DND-41 (cell line): ENCODE measurements around the gene SLC18A3.

Experiments used
- ATAC-seq: fragments of 200-7000 bp; cut with Tn5 transposase; 3 replicates; pipeline ENCODE4 v1.9.1; 2021; ENCODE audit warnings: low read depth; ENCODE audit not compliant: insufficient read depth
- DNase-seq: peaks from one replicate; pipeline ENCODE4 v3.0.0-alpha.2; 2020
- H2AFZ ChIP-seq: 2 replicates; pipeline ENCODE4 v1.6.0; 2012; ENCODE audit warnings: low read depth, low read length
- H3K27ac ChIP-seq: 2 replicates; pipeline ENCODE4 v1.5.1; 2012; ENCODE audit warnings: low read length, inconsistent platforms
- H3K27me3 ChIP-seq: fragments of 200-600 bp; sonication (generic); 2 replicates; pipeline ENCODE4 v1.6.0; 2012; ENCODE audit warnings: low read length, mild to moderate bottlenecking, inconsistent platforms; ENCODE audit not compliant: insufficient read depth, poor library complexity
- H3K36me3 ChIP-seq: 2 replicates; pipeline ENCODE4 v1.5.1; 2012; ENCODE audit warnings: low read length, inconsistent platforms; ENCODE audit not compliant: insufficient read depth
- H3K4me1 ChIP-seq: 2 replicates; pipeline ENCODE4 v1.5.1; 2012; ENCODE audit warnings: mild to moderate bottlenecking, low read length; ENCODE audit not compliant: insufficient read depth
- H3K4me2 ChIP-seq: 2 replicates; pipeline ENCODE4 v1.6.0; 2012; ENCODE audit warnings: mild to moderate bottlenecking, moderate library complexity, low read length, inconsistent platforms; ENCODE audit not compliant: insufficient read depth
- H3K4me3 ChIP-seq, 2 experiments: fragments of 200-600 bp in 1 of 2; shearing (Covaris generic) in 1 of 2; 2 replicates each; pipeline ENCODE4 v1.5.1; 2012 to 2016; ENCODE audit warnings: inconsistent platforms in 2 of 2, low read length in 2 of 2, mild to moderate bottlenecking in 2 of 2, low read depth in 1 of 2, moderate library complexity in 1 of 2
- H3K79me2 ChIP-seq: 2 replicates; pipeline ENCODE4 v1.6.0; 2012; ENCODE audit warnings: low read length, inconsistent platforms; ENCODE audit not compliant: insufficient read depth
- H3K9ac ChIP-seq: 2 replicates; pipeline ENCODE4 v1.6.0; 2012; ENCODE audit warnings: low read depth, mild to moderate bottlenecking, inconsistent platforms, low read length, moderate library complexity
- H3K9me3 ChIP-seq: 2 replicates; pipeline ENCODE4 v1.5.1; 2012; ENCODE audit warnings: low read length, moderate library complexity, mild to moderate bottlenecking, inconsistent platforms; ENCODE audit not compliant: insufficient read depth, severe bottlenecking
- H4K20me1 ChIP-seq: 2 replicates; pipeline ENCODE4 v1.6.0; 2012; ENCODE audit warnings: low read length; ENCODE audit not compliant: insufficient read depth
- EZH2 ChIP-seq: IDR thresholded peaks from 3 replicates; pipeline ENCODE4 v1.6.1; 2012; ENCODE audit warnings: borderline replicate concordance, low read depth, mild to moderate bottlenecking, moderate library complexity, low read length, inconsistent platforms; ENCODE audit not compliant: severe bottlenecking
- TF ChIP-seq, protein P1 (sequence below): IDR thresholded peaks from 2 replicates; pipeline ENCODE4 v1.5.1; 2012; ENCODE audit warnings: borderline replicate concordance, low read length, moderate library complexity, mild to moderate bottlenecking; ENCODE audit not compliant: poor library complexity, severe bottlenecking; ENCODE audit errors: extremely low read depth

SLC18A3 gene

GRCh38 chr10:49622426-49623425 lies 12.6 kb downstream of the SLC18A3 start:
- Histone ChIP-seq H3K27ac (no peak overlapping the region), H3K36me3 (no peaks in the 10 kb centered on the region), H2AFZ (no peak overlapping the region), H3K4me3 (no peak overlapping the region), H3K27me3 (no peaks in the 10 kb centered on the region), H3K79me2 (no peaks in the 10 kb centered on the region), H3K9me3 (no peaks in the 10 kb centered on the region), H3K4me2 (no peak overlapping the region), H4K20me1 (no peaks in the 10 kb centered on the region; the same call in 1 of the 2 replicates), H3K9ac (no peak overlapping the region), H3K4me1 (no peaks in the 10 kb centered on the region)
- DNase-seq (no peak), ATAC-seq (no peak)
- TF ChIP-seq, protein P1, sequence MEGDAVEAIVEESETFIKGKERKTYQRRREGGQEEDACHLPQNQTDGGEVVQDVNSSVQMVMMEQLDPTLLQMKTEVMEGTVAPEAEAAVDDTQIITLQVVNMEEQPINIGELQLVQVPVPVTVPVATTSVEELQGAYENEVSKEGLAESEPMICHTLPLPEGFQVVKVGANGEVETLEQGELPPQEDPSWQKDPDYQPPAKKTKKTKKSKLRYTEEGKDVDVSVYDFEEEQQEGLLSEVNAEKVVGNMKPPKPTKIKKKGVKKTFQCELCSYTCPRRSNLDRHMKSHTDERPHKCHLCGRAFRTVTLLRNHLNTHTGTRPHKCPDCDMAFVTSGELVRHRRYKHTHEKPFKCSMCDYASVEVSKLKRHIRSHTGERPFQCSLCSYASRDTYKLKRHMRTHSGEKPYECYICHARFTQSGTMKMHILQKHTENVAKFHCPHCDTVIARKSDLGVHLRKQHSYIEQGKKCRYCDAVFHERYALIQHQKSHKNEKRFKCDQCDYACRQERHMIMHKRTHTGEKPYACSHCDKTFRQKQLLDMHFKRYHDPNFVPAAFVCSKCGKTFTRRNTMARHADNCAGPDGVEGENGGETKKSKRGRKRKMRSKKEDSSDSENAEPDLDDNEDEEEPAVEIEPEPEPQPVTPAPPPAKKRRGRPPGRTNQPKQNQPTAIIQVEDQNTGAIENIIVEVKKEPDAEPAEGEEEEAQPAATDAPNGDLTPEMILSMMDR: no peak
- TF ChIP-seq EZH2: no peak

GRCh38 chr10:49624629-49625028 lies 14.5 kb downstream of the SLC18A3 start:
- no peak overlapping the region for H3K27ac ChIP-seq
- DNase-seq (no peak), ATAC-seq (no peak)
- no peak overlapping the region for H3K4me3 ChIP-seq
- H3K27me3 ChIP-seq: no peaks in the 10 kb centered on the region
- H3K79me2 ChIP-seq: no peaks in the 10 kb centered on the region
- TF ChIP-seq, protein P1: no peak
- no peak for TF ChIP-seq EZH2
- H2AFZ ChIP-seq: no peak overlapping the region
- H4K20me1 ChIP-seq: no peaks in the 10 kb centered on the region; the same call in 1 of the 2 replicates
- no peaks in the 10 kb centered on the region for H3K9me3 ChIP-seq
- no peak overlapping the region for H3K4me2 ChIP-seq
- H3K9ac ChIP-seq: no peak overlapping the region
- H3K4me1 ChIP-seq: no peaks in the 10 kb centered on the region
- no peaks in the 10 kb centered on the region for H3K36me3 ChIP-seq

GRCh38 chr10:49625411-49625810 lies 15.3 kb downstream of the SLC18A3 start:
- DNase-seq (no peak), ATAC-seq (no peak)
- Histone ChIP-seq H2AFZ (no peak overlapping the region), H3K9ac (no peak overlapping the region), H3K27me3 (no peaks in the 10 kb centered on the region), H3K36me3 (no peaks in the 10 kb centered on the region), H3K4me2 (no peak overlapping the region), H3K4me3 (no peak overlapping the region), H4K20me1 (no peaks in the 10 kb centered on the region; the same call in 1 of the 2 replicates), H3K4me1 (no peaks in the 10 kb centered on the region), H3K9me3 (no peaks in the 10 kb centered on the region), H3K79me2 (no peaks in the 10 kb centered on the region), H3K27ac (no peak overlapping the region)
- TF ChIP-seq, protein P1: no peak
- TF ChIP-seq EZH2: no peak
